Esophagus squamous epithelium (tissue), 4 donors: ENCODE results near the gene CTU1.

Experiments used
- POLR2A ChIP-seq, 4 donors: fragments of 450-650 bp; IDR thresholded peaks; one replicate each; pipeline ENCODE4 v1.6.1; 2017; ENCODE audit warnings: antibody characterized with exemption in 4 of 4, mild to moderate bottlenecking in 4 of 4, moderate library complexity in 3 of 4
- TF ChIP-seq, protein P1 (sequence below), 6 experiments: fragments of 450-650 bp in 4 of 6; fragments of 200-600 bp in 2 of 6; sonication (generic) in 2 of 6; IDR thresholded peaks; one replicate each; pipeline ENCODE4 v1.5.1; 2016 to 2019; ENCODE audit warnings: antibody characterized with exemption in 6 of 6, mild to moderate bottlenecking in 4 of 6, moderate library complexity in 4 of 6

GRCh38 chr19:51097796-51098195 lies 10.4 kb downstream of the CTU1 start:
- TF ChIP-seq, protein P1, sequence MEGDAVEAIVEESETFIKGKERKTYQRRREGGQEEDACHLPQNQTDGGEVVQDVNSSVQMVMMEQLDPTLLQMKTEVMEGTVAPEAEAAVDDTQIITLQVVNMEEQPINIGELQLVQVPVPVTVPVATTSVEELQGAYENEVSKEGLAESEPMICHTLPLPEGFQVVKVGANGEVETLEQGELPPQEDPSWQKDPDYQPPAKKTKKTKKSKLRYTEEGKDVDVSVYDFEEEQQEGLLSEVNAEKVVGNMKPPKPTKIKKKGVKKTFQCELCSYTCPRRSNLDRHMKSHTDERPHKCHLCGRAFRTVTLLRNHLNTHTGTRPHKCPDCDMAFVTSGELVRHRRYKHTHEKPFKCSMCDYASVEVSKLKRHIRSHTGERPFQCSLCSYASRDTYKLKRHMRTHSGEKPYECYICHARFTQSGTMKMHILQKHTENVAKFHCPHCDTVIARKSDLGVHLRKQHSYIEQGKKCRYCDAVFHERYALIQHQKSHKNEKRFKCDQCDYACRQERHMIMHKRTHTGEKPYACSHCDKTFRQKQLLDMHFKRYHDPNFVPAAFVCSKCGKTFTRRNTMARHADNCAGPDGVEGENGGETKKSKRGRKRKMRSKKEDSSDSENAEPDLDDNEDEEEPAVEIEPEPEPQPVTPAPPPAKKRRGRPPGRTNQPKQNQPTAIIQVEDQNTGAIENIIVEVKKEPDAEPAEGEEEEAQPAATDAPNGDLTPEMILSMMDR (IDR thresholded peaks at IDR 0.05), result no peak
- no peak for TF ChIP-seq POLR2A (IDR thresholded peaks at IDR 0.05)
